Astrocyte (in vitro differentiated cells and primary cell): ENCODE data around the gene BPTF.

Source experiments
- CTCF ChIP-seq: IDR thresholded peaks from 2 replicates; pipeline ENCODE4 v1.5.1; 2011; ENCODE audit warnings: low read depth, mild to moderate bottlenecking, inconsistent platforms, low read length, moderate library complexity; ENCODE audit not compliant: insufficient read depth
- EZH2 ChIP-seq: IDR thresholded peaks from 2 replicates; pipeline ENCODE4 v1.6.1; 2012; ENCODE audit warnings: mild to moderate bottlenecking, low read length, inconsistent platforms; ENCODE audit not compliant: insufficient read depth

GRCh38 chr17:67830440-67830839 lies 5.1 kb downstream of the BPTF start:
- TF ChIP-seq CTCF, result no peak
- TF ChIP-seq EZH2, result no peak
